HUES48 (cell line): ENCODE measurements around the gene DAB1.

Source experiments
- H3K27ac ChIP-seq: one replicate; pipeline ENCODE4 v1.7.0; 2013; ENCODE audit warnings: low read depth, low read length, inconsistent platforms
- H3K27me3 ChIP-seq: 2 replicates; pipeline ENCODE4 v1.6.1; 2013; ENCODE audit warnings: mild to moderate bottlenecking, low read length; ENCODE audit not compliant: control insufficient read depth, insufficient read depth
- H3K36me3 ChIP-seq: 2 replicates; pipeline ENCODE4 v1.6.1; 2013; ENCODE audit warnings: low read length; ENCODE audit not compliant: control insufficient read depth, insufficient read depth
- H3K4me1 ChIP-seq: 2 replicates; pipeline ENCODE4 v1.6.1; 2013; ENCODE audit warnings: mild to moderate bottlenecking, low read length; ENCODE audit not compliant: control insufficient read depth, insufficient read depth
- H3K4me3 ChIP-seq: 2 replicates; pipeline ENCODE4 v1.5.1; 2013; ENCODE audit warnings: mild to moderate bottlenecking, low read depth, low read length
- H3K9ac ChIP-seq: 2 replicates; pipeline ENCODE4 v1.6.1; 2013; ENCODE audit warnings: mild to moderate bottlenecking, low read depth, low read length, moderate library complexity
- H3K9me3 ChIP-seq: 2 replicates; pipeline ENCODE4 v1.6.1; 2013; ENCODE audit warnings: low read length; ENCODE audit not compliant: control insufficient read depth, insufficient read depth

Gene DAB1

DNA sequence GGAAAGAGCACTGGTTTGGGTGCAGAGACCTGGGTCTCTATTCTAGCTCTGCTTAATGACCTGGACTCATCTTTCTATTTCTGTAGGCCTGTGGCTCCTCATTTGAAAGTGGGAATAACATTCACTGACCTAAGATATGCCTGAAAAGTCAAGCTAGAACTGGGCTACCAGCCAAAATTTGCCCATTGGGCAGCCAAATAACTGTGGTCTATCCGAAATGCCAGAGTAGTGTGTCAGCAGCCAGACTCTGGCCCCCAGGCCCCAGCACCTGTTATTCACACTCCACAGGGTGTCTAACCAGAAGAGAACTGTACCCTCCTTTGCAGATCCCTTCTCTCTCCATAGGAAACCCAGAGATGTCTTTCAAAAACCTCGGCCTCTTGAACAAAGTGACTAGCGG is 12.6 kb downstream of the DAB1 start:
- Histone ChIP-seq H3K9ac (no peak overlapping the region), H3K27me3 (no peaks in the 10 kb centered on the region), H3K4me1 (peaks cover 28% of the 10 kb centered on the region), H3K4me3 (no peak overlapping the region), H3K36me3 (no peaks in the 10 kb centered on the region), H3K27ac (no peak overlapping the region), H3K9me3 (no peaks in the 10 kb centered on the region)

DNA sequence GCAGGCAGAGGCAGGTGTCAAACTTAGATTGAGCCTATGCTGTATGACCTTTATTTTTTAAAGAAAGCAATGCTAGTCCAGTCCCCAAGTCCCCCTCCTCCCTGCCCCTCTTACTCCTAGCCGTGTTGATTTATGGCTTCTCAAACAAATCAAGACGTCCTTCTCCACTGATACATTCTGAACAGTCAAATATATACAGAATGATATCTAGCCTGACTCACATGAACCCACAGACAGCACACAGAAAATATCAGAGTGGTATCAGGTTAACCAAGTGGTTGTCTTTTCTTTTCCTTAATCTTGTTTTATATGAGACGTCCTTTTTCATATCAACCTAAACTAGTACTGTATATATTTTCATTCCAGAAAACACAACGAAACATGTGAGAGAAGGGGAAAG is 13.4 kb downstream of the DAB1 start:
- Histone ChIP-seq H3K36me3 (no peaks in the 10 kb centered on the region), H3K27ac (no peak overlapping the region), H3K4me1 (peaks cover 28% of the 10 kb centered on the region), H3K27me3 (no peaks in the 10 kb centered on the region), H3K4me3 (no peak overlapping the region), H3K9ac (no peak overlapping the region), H3K9me3 (no peaks in the 10 kb centered on the region)

GRCh38 chr1:57407928-57408327 is 15.9 kb downstream of the DAB1 start:
- H3K4me3 ChIP-seq = no peak overlapping the region
- H3K27me3 ChIP-seq = no peaks in the 10 kb centered on the region
- no peaks in the 10 kb centered on the region for H3K36me3 ChIP-seq
- no peak overlapping the region for H3K9ac ChIP-seq
- peaks cover 28% of the 10 kb centered on the region for H3K4me1 ChIP-seq
- H3K27ac ChIP-seq = no peak overlapping the region
- H3K9me3 ChIP-seq = no peaks in the 10 kb centered on the region

GRCh38 chr1:57406428-57406970 is 17.4 kb downstream of the DAB1 start:
- peaks cover 29% of the 10 kb centered on the region for H3K4me1 ChIP-seq
- no peaks in the 10 kb centered on the region for H3K9me3 ChIP-seq

DNA sequence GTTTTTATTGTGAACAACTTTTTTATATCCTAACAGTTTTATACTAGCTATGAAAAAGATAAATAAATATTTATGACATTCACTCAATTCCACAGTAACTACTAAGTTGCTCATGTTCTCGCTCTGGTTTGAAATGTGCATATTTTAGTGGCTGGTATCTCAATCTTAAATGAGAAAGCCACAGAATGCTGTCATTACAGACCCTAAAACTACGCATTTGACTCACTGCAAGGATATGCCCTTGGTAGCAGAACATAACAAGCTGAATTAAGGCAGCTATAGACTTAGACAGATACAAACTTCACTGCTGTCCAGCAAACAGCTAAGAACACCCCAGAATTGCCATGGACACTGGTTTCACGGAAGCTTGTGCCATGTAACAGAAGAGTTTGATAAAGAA is 19.0 kb downstream of the DAB1 start:
- Histone ChIP-seq H3K27me3 (no peaks in the 10 kb centered on the region), H3K4me1 (peaks cover 18% of the 10 kb centered on the region), H3K4me3 (no peak overlapping the region), H3K9ac (no peak overlapping the region), H3K27ac (no peak overlapping the region), H3K9me3 (no peaks in the 10 kb centered on the region), H3K36me3 (no peaks in the 10 kb centered on the region)

More at GRCh38 chr1:57406428-57406970, 17.4 kb downstream of the DAB1 start:
- Histone ChIP-seq H3K36me3 (no peaks in the 10 kb centered on the region), H3K27me3 (no peaks in the 10 kb centered on the region), H3K9ac (no peak overlapping the region), H3K27ac (no peak overlapping the region), H3K4me3 (no peak overlapping the region)

- Histone ChIP-seq H3K9ac (no peak overlapping the region), H3K27me3 (no peaks in the 10 kb centered on the region), H3K9me3 (no peaks in the 10 kb centered on the region), H3K4me1 (peaks cover 8% of the 10 kb centered on the region), H3K4me3 (no peak overlapping the region), H3K27ac (no peak overlapping the region), H3K36me3 (no peaks in the 10 kb centered on the region)
Observed at GRCh38 chr1:57403201-57403600, 20.7 kb downstream of the DAB1 start.

GRCh38 chr1:57401671-57402070 is 22.2 kb downstream of the DAB1 start:
- no peak overlapping the region for H3K27ac ChIP-seq
- no peaks in the 10 kb centered on the region for H3K27me3 ChIP-seq
- H3K4me1 ChIP-seq = peaks cover 12% of the 10 kb centered on the region
- H3K4me3 ChIP-seq = no peak overlapping the region
- H3K9me3 ChIP-seq = no peaks in the 10 kb centered on the region
- no peaks in the 10 kb centered on the region for H3K36me3 ChIP-seq
- H3K9ac ChIP-seq = no peak overlapping the region

DNA sequence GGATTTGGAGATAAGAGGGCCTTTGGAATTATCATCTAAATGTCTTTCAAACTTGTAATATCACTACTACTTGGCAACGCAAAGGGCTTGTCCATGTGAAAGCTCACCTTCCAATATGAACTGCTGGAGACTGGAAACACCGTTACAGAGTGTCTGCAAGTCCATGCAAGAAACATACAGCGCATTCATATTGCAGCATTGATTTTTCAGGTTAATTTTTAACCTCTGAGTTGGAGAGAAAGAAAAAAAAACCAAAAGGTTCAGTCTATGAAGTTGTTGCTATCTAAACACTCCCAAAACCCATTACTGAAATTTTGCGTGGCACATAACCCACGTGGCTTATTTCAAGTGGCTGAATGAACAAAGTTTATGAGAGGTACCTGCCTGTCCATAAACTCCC is 23.8 kb downstream of the DAB1 start:
- no peaks in the 10 kb centered on the region for H3K36me3 ChIP-seq
- H3K4me3 ChIP-seq = no peak overlapping the region
- no peaks in the 10 kb centered on the region for H3K27me3 ChIP-seq
- no peak overlapping the region for H3K27ac ChIP-seq
- H3K9ac ChIP-seq = no peak overlapping the region
- H3K9me3 ChIP-seq = no peaks in the 10 kb centered on the region
- peaks cover 12% of the 10 kb centered on the region for H3K4me1 ChIP-seq

DNA sequence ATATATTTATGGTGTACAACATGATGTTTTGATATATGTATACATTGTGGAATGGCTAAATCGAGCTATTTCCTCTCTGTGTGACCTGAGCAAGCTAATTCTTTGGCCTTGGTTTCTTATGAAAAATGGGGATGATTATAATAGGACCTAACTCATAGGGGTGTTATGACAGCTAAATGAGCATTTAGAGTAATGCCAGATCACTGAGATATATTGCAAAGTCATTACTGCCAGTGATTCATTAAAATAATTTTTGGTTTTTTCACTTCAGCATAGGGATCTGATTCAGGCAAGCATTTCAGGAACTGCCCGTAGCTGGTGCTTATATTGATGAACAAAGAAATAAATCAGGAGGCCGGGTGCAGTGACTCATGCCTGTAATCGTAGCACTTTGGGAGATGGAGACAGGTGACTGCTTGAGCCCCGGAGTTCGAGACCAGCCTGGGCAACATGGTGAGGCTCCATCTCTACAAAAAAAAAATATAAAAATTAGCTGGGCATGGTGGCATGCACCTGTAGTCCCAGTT is 30.7 kb downstream of the DAB1 start:
- Histone ChIP-seq H3K4me1 (peaks cover 11% of the 10 kb centered on the region; the same call in 1 of the 2 replicates), H3K9ac (no peak overlapping the region), H3K9me3 (no peaks in the 10 kb centered on the region), H3K36me3 (no peaks in the 10 kb centered on the region), H3K27ac (no peak overlapping the region), H3K4me3 (no peak overlapping the region), H3K27me3 (no peaks in the 10 kb centered on the region; the same call in 1 of the 2 replicates)

DNA sequence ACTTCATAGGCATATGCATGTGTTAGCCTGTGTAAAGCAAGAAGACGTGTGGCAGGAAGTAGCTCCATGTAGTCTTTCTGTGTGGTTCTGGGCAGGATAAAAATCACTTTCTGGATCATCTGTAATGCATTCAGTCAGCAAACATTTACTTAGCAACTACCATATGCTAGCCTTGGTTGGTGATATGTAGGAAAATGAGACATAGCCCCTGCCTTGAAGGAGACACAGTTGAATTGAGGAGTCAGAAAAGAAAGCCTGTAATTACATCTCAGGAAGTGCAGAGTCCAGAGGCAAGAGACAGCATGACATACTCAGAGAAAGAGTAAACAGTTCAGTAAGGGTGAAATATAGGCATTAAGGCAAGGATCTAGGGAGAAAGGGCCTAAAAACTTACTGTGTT is 38.5 kb downstream of the DAB1 start:
- H3K27ac ChIP-seq = no peak overlapping the region
- H3K27me3 ChIP-seq = no peaks in the 10 kb centered on the region
- H3K9ac ChIP-seq = no peak overlapping the region
- H3K4me1 ChIP-seq = peaks cover 10% of the 10 kb centered on the region
- H3K36me3 ChIP-seq = no peaks in the 10 kb centered on the region
- no peaks in the 10 kb centered on the region for H3K9me3 ChIP-seq
- no peak overlapping the region for H3K4me3 ChIP-seq

DNA sequence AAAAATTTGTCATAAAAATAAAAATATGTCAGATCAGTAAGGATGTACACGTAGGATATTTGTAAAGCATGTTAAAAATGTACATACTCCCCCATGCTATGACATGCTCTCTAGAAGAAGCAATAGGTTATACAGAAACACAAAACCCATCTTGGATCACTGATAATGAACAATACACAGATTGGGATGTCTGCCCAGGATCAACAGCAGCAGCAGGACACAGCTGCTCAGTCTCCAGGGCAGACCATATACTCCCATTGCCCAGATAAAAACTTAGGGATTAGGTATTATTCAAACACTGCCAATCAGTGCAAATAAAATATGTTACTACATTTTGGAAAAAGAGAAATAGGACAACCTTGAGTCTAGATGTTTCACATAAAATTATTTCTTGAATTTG is 39.0 kb downstream of the DAB1 start:
- Histone ChIP-seq H3K27ac (no peak overlapping the region), H3K9ac (no peak overlapping the region), H3K27me3 (no peaks in the 10 kb centered on the region), H3K9me3 (no peaks in the 10 kb centered on the region), H3K36me3 (no peaks in the 10 kb centered on the region), H3K4me3 (no peak overlapping the region), H3K4me1 (peaks cover 10% of the 10 kb centered on the region)
